ENCODE data around the gene NFATC1.

Gene NFATC1

GRCh38 chr18:79522451-79523205, 126.9 kb downstream of the NFATC1 start:
- no peak for DNase-seq (ENCODE audit: low spot score)
- no peaks in the 10 kb centered on the region for H3K79me1 ChIP-seq (ENCODE audit: low read depth, low read length)
- peak overlapping the region; percentile 81 for H2AK5ac ChIP-seq (ENCODE audit: low read depth, low read length)
- H3K9ac ChIP-seq (ENCODE audit: low read depth, low read length, poor library complexity) = no peak overlapping the region
- H4K8ac ChIP-seq (ENCODE audit: low read depth, low read length) = no peak overlapping the region
- H3K4me3 ChIP-seq (ENCODE audit: low read length in 2 of 2) = no peak overlapping the region
- H2BK12ac ChIP-seq (ENCODE audit: low read length) = no peak overlapping the region
- peaks cover 0 to 6% (median 0%) of the 10 kb centered on the region in 3 experiments for H3K27me3 ChIP-seq (ENCODE audit: control insufficient read depth in 3 of 3, insufficient read depth in 3 of 3, low read depth in 1 of 3, low read length in 3 of 3)
- H3K9me3 ChIP-seq (replicated peaks in 1 of 2; ENCODE audit: control insufficient read depth in 2 of 2, insufficient read depth in 1 of 2, low read depth in 1 of 2, low read length in 2 of 2) = peaks cover 0 to 3% of the 10 kb centered on the region in 2 donors
- H2BK15ac ChIP-seq (ENCODE audit: low read length) = no peak overlapping the region
- H3K27ac ChIP-seq (replicated peaks; ENCODE audit: low read length) = no peak overlapping the region
- H4K91ac ChIP-seq (ENCODE audit: low read depth, low read length, poor library complexity) = no peak overlapping the region
- H2BK120ac ChIP-seq (ENCODE audit: low read depth, low read length) = no peak overlapping the region
- no peaks in the 10 kb centered on the region for H3K4me1 ChIP-seq (ENCODE audit: control insufficient read depth in 2 of 2, insufficient read depth in 1 of 2, low read depth in 1 of 2, low read length in 2 of 2)
- no peak overlapping the region for H3K4ac ChIP-seq (ENCODE audit: low read length)
- no peak overlapping the region for H3K14ac ChIP-seq (ENCODE audit: low read length)
- H3K23ac ChIP-seq (ENCODE audit: low read depth, low read length, poor library complexity) = no peak overlapping the region
- no peaks in the 10 kb centered on the region for H3K36me3 ChIP-seq (replicated peaks in 1 of 2; ENCODE audit: control insufficient read depth in 2 of 2, insufficient read depth in 2 of 2, low read length in 2 of 2)
- no peak overlapping the region for H2AFZ ChIP-seq (ENCODE audit: low read length)
- WGBS, 2 donors (ENCODE audit: extremely low coverage in 2 of 2, insufficient read length in 2 of 2, insufficient replicate concordance in 1 of 2) = no CpG with 5 or more reads among the region's 17 CpGs
- no peak overlapping the region for H2BK5ac ChIP-seq (ENCODE audit: low read length)
- no peak overlapping the region for H3K4me2 ChIP-seq (ENCODE audit: insufficient read depth, low read length, poor library complexity, severe bottlenecking)
- peak overlapping the region; percentile 85 for H3K18ac ChIP-seq (ENCODE audit: low read length)

- WGBS, 2 donors (ENCODE audit: extremely low coverage in 2 of 2, insufficient read length in 2 of 2, insufficient replicate concordance in 1 of 2) = no CpG with 5 or more reads among the region's 11 CpGs
- no peak overlapping the region for H3K4ac ChIP-seq (ENCODE audit: low read length)
These were observed 127.5 kb downstream of the NFATC1 start for GRCh38 chr18:79523206-79523735.

GRCh38 chr18:79523736-79524180, 128.0 kb downstream of the NFATC1 start:
- Histone ChIP-seq H3K27me3 (ENCODE audit: control insufficient read depth in 3 of 3, insufficient read depth in 3 of 3, low read depth in 1 of 3, low read length in 3 of 3) (peaks cover 0 to 10% (median 0%) of the 10 kb centered on the region in 3 experiments), H3K18ac (ENCODE audit: low read length) (peak overlapping the region; percentile 27), H3K27ac (replicated peaks; ENCODE audit: low read length) (no peak overlapping the region), H3K36me3 (replicated peaks in 1 of 2; ENCODE audit: control insufficient read depth in 2 of 2, insufficient read depth in 2 of 2, low read length in 2 of 2) (no peaks in the 10 kb centered on the region), H3K4me2 (ENCODE audit: insufficient read depth, low read length, poor library complexity, severe bottlenecking) (no peak overlapping the region), H4K91ac (ENCODE audit: low read depth, low read length, poor library complexity) (no peak overlapping the region), H2BK15ac (ENCODE audit: low read length) (no peak overlapping the region), H2AK5ac (ENCODE audit: low read depth, low read length) (peak overlapping the region; percentile 68), H3K79me1 (ENCODE audit: low read depth, low read length) (no peaks in the 10 kb centered on the region), H3K9me3 (replicated peaks in 1 of 2; ENCODE audit: control insufficient read depth in 2 of 2, insufficient read depth in 1 of 2, low read depth in 1 of 2, low read length in 2 of 2) (no peaks in the 10 kb centered on the region), H3K9ac (ENCODE audit: low read depth, low read length, poor library complexity) (no peak overlapping the region), H3K4me3 (ENCODE audit: low read length in 2 of 2) (no peak overlapping the region), H3K4me1 (ENCODE audit: control insufficient read depth in 2 of 2, insufficient read depth in 1 of 2, low read depth in 1 of 2, low read length in 2 of 2) (no peaks in the 10 kb centered on the region), H3K14ac (ENCODE audit: low read length) (no peak overlapping the region), H3K4ac (ENCODE audit: low read length) (no peak overlapping the region), H4K8ac (ENCODE audit: low read depth, low read length) (no peak overlapping the region), H2AFZ (ENCODE audit: low read length) (no peak overlapping the region), H2BK12ac (ENCODE audit: low read length) (no peak overlapping the region), H2BK120ac (ENCODE audit: low read depth, low read length) (no peak overlapping the region), H3K23ac (ENCODE audit: low read depth, low read length, poor library complexity) (no peak overlapping the region), H2BK5ac (ENCODE audit: low read length) (no peak overlapping the region)
- no CpG with 5 or more reads among the region's 13 CpGs for WGBS, 2 donors (ENCODE audit: extremely low coverage in 2 of 2, insufficient read length in 2 of 2, insufficient replicate concordance in 1 of 2)
- no peak for DNase-seq (ENCODE audit: low spot score)

More at GRCh38 chr18:79523206-79523735, 127.5 kb downstream of the NFATC1 start:
- Histone ChIP-seq H3K4me3 (ENCODE audit: low read length in 2 of 2) (no peak overlapping the region), H3K14ac (ENCODE audit: low read length) (no peak overlapping the region), H2BK5ac (ENCODE audit: low read length) (no peak overlapping the region), H3K9me3 (replicated peaks in 1 of 2; ENCODE audit: control insufficient read depth in 2 of 2, insufficient read depth in 1 of 2, low read depth in 1 of 2, low read length in 2 of 2) (no peaks in the 10 kb centered on the region), H3K23ac (ENCODE audit: low read depth, low read length, poor library complexity) (no peak overlapping the region), H3K27me3 (ENCODE audit: control insufficient read depth in 3 of 3, insufficient read depth in 3 of 3, low read depth in 1 of 3, low read length in 3 of 3) (peaks cover 0 to 7% (median 0%) of the 10 kb centered on the region in 3 experiments), H3K18ac (ENCODE audit: low read length) (no peak overlapping the region), H2BK12ac (ENCODE audit: low read length) (no peak overlapping the region), H4K91ac (ENCODE audit: low read depth, low read length, poor library complexity) (no peak overlapping the region), H3K36me3 (replicated peaks in 1 of 2; ENCODE audit: control insufficient read depth in 2 of 2, insufficient read depth in 2 of 2, low read length in 2 of 2) (no peaks in the 10 kb centered on the region), H3K4me2 (ENCODE audit: insufficient read depth, low read length, poor library complexity, severe bottlenecking) (no peak overlapping the region), H2AFZ (ENCODE audit: low read length) (no peak overlapping the region), H3K4me1 (ENCODE audit: control insufficient read depth in 2 of 2, insufficient read depth in 1 of 2, low read depth in 1 of 2, low read length in 2 of 2) (no peaks in the 10 kb centered on the region), H2AK5ac (ENCODE audit: low read depth, low read length) (peak overlapping the region; percentile 81), H3K27ac (replicated peaks; ENCODE audit: low read length) (no peak overlapping the region), H2BK15ac (ENCODE audit: low read length) (no peak overlapping the region), H2BK120ac (ENCODE audit: low read depth, low read length) (no peak overlapping the region), H3K79me1 (ENCODE audit: low read depth, low read length) (no peaks in the 10 kb centered on the region), H3K9ac (ENCODE audit: low read depth, low read length, poor library complexity) (no peak overlapping the region), H4K8ac (ENCODE audit: low read depth, low read length) (no peak overlapping the region)
- no peak for DNase-seq (ENCODE audit: low spot score)

Measured in neuronal stem cell (in vitro differentiated cells).